Superior temporal gyrus (tissue), 1 donor: ENCODE data around the gene APH1B.
A peak's percentile ranks its signal among the peaks of the same experiment; 100 is the strongest.
"Not testable (repeated sequence)": the region's sequence is repeated elsewhere in the genome, so short reads cannot be mapped to it uniquely, and the experiment has no call there.

Experiments used
- DNase-seq: peaks from one replicate; pipeline ENCODE4 v3.0.0-alpha.2; 2016; ENCODE audit errors: extremely low spot score

APH1B gene

DNA sequence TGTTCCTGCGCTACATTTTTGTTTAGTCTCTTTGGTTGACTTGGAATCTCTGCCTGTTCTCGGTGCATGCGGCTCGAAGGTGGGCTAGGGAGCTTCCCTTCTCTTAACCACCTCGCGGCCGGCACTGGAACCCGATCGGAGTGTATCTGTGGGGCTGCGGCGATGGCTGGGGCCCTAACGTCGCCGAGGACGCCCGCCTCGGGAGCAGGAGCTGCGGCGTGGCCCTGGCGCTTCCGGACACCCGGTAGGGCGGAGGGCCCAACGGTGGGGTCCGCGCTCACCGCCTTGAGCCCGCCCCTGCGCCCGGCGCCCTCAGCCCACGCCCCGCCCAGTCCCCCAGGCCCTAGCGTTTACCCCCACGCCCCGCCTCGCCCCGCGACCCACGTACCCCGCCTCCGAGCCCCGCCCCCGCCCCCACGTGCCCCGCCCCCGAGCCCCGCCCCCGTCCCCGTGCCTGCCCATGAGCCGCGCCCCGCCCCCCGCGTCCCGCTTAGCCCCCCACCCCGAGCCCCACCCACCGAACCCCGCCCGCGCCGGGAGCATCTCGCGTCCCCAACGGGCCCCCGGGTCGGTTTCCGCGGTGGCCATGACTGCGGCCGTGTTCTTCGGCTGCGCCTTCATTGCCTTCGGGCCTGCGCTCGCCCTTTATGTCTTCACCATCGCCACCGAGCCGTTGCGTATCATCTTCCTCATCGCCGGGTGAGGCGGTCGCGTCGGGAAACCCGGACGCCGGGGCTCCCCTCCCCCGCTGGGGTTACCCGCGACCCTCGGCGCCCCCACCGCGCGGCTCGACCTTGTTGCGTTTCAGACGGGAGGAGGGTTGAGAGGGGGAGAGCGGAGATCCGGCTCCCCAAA, at the start of gene APH1B:
APH1B (plus strand) TSS at position 568 of the 855 bp plus-strand sequence; CDS start at position 587, 19 bp downstream.
- peak; percentile 58 for DNase-seq

DNA sequence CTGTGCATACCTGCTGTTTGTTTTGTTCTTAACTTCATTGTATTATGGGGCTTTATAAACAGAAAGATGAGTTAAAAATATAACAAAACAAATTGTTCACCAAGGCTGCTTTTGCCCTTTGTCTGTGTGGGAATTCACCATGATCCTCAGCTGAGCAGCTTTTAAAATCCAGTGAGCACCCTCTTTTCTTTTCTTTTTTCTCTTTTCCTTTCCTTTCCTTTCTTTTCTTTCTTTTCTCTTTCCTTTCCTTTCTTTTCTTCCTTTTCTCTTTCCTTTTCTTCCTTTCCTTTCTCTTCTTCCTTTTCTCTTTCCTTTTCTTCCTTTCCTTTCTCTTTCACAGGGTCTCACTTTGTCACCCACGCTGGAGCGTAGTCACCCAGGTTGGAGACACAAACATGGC, 49.7 kb upstream of the APH1B start:
- no peak for DNase-seq

DNA sequence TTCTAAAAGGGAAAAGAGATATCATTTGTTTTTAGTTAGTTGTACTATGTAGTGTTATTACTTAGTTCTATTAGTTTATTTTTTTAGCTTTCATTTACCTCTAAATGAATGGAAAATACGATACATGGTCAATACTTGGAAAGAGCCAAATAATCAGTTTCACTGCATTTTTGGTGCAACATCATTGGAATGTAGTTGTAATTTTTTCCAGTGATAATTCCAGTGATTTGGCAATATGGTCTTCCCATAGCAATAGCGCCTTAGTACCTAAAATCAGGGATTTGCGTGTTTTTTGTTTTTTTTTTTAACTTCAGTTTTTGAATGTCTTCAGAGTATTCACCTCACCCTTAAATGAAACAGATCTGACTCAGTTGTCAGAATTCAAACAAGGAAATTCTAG, 46.2 kb upstream of the APH1B start:
- no peak for DNase-seq

DNA sequence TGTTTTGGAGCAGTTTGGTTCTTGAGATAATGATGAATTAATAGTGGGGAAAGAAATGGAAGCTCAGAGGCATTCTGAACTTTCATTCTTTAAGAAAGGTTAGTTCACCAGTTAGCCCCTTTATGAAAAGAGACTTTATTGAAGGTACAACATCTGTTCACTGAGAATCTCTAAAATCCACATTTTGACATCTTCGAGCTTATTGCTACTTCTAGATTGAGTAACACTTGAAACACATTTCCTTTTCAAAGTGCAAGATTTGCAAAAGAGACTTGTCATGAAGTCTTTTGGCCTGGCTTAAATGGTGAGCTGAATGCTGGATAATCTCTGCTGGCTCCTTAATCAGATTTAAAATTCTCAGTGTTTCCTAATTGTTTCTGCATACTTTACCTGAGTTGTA, 45.7 kb upstream of the APH1B start:
- no peak for DNase-seq

DNA sequence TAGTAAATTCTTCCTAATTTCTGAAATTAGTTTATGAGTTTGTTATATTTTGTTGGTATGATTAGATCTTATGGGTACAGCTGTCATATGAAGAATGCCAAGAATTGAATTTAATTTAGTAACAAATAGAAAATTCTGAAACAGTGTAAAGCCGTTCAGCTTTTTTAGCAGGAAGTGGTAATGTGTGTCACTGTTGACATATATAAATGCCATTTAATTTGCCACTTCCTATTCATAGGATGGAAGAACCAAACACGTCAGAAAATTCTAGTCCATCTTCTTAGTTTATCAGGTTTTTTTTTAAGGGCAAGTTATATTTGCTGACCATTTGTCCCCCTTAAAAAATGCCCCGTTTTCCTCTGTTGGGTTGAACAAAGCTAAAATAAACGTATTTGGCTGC, 45.0 kb upstream of the APH1B start:
- no peak for DNase-seq

DNA sequence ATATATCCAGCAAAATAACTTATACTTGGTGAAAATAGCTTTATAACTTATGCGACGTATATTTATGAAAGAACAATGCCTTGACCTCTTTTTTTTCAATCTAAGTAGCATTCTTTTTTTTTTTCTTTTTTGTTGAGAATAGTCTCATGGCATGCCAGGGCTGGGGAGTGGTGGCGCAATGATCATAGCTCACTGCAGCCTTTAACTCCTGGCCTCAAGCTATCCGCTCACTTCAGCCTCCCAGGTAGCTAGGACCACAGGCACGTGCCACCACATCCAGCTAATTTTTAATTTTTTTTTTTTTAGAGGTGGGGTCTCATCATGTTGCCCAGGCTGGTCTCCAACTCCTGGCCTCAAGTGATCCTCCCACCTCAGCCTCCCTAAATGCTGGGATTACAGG, 44.5 kb upstream of the APH1B start:
- no peak for DNase-seq

DNA sequence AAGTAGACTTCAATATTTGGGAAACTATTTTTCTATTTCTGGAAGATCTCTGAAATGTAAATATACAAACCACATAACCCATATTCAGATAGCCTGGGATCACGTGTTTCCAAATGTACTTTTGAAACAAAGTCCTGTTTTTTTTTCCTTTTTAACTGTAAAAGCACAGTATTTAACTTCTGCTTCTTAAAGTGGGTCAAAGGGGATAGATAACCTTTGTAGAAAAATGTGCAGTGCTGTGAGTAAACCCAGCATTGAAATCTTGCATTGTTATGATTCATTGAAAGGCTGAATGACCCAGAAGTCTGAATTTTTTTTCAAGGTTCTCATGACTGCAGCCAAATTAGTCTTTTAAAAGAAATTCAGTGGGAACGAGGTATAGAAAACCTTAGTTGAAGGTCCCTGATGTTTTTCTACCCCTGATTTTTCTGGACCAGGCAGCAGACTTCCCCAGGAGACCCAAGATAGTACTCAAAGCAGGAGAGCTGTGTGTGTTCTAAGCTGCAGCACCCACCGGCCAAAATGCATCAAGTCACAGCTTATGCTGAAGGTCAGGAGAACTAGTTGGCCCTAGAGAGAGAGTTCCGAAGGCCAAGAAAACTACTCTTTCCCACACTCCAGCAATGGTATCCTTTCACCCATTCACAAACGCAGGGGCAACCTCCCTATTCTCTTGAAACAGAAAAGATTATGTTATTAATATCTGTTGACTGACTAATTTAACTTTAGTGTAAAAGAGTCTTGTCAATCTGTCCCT, 43.6 kb upstream of the APH1B start:
- DNase-seq, result no peak

DNA sequence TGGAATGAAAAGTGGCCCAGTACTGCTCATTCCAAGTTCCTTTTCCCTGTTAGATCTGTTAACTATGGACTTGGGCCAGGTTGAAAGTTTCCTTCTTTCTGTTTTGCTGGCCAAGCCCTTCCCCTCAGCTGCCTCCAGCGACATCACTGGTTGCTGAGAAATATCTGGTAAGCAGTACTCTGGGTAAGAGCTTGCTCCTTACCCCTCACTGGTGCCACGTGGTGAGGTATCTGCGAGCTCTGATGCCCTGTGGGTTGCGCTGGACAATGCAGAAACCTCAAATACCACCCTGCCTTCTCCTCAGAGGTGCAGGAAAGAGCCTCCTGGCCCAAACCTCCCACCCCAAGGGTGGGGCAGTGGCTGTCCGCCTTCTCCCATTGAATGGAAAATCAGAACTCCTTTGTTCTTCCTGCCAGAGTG, 42.9 kb upstream of the APH1B start:
- no peak for DNase-seq

DNA sequence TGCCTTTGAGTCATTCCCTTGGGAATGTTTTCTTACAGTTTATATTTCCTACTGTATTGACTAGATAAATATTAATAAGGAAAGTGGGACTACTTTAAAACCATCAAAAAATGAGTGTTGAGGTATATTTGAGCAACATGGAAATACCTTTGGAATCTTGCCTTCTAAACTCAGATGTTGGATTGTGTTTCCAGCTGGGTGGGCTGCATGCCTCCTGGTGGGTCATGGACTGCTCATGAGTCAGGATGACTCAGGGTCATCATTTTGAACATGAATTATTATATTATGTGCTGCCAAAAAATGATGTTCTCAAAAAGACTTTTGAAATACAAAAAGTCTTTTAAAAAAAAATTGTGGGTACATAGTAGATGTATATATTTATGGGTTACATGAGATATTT, 41.1 kb upstream of the APH1B start:
- DNase-seq, result no peak

DNA sequence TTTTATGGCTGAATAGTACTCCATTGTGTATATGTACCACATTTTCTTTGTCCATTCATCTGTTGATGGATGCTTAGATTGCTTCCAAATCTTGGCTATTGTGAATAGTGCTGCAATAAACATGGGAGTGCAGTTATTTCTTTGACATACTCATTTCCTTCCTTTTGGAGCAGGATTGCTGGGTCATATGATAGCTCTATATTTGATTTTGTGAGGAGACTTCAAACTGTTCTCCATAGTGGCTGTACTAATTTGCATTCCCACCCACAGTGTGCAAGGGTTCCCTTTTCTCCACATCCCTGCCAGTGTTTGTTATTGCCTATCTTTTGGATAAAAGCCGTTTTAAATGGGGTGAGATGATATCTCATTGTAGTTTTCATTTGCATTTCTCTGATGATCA, 40.3 kb upstream of the APH1B start:
- DNase-seq, result not testable (repeated sequence)

DNA sequence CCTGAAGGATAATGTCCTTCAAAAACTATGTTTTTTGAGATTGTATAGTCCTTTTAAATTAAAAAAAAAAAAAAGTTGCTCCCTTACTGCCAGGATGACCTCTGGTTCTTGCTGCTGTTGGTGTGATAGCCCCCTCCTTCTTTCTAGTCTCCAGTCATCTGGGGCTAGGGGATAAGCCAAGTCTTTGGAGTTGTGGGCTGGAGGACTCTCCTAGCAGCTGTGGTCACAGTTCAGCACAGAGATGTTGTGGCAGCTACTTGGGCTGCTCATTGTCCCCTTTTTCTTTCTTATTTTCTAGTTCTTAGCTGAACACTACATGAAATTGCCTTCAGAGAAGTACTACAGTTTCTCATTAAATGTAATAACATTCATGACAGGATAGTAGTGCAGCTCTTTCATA, 39.2 kb upstream of the APH1B start:
- DNase-seq, result no peak

DNA sequence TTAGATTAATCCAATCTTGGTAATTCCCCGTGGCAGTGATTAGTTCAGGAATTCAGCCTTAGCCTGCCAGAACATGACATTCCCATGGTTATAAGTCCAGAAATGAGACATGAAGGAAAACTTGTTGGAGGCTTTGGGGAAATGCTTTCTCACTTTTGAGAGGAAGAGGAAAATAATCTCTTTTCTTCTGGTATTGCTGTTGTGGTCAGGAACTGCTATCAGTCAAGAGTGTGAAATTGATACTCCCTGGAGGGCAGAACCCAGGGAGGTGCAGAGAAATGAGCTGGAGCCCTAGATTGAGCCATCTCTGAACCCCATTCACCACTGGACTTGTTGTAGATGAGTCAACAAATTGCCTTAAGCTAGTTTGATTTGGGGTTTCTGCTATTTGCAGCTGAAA, 38.6 kb upstream of the APH1B start:
- DNase-seq, result no peak

DNA sequence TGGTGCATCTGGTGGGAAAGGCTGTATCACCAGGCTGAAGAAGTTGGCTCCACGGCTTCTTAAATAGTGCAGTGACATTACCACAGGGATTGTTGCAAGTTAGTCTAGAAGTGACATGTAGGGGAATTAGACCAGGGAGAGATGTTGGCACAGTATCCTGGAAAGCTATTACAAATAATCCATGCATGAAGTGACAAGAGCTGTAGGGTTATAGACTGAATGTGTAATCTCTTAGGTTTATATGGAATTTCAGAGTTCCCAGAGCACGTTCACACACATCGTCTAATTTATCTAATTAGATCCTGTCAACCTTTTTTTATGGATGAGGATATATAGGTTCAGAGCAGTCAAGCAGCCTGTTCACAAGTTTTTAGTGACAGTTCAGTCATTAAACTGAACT, 37.3 kb upstream of the APH1B start:
- no peak for DNase-seq

DNA sequence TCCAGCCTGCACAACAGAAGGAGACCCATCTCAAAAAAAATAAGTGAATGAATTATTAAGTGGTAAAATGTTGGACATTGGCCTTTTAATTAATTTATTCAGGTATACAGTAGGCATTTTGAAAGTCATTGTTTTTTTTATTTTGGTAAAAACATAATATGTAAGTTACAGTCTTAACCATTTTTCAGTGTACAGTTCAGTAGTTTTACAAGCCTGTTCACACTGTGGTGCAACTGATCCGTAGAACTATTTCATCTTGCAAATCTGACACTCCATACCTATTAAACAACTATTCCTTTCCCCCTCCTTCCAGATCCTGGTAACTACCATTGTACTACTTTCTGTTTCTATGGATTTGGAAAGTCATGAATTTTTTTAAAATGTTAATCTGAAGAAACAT, 36.1 kb upstream of the APH1B start:
- DNase-seq, result no peak

DNA sequence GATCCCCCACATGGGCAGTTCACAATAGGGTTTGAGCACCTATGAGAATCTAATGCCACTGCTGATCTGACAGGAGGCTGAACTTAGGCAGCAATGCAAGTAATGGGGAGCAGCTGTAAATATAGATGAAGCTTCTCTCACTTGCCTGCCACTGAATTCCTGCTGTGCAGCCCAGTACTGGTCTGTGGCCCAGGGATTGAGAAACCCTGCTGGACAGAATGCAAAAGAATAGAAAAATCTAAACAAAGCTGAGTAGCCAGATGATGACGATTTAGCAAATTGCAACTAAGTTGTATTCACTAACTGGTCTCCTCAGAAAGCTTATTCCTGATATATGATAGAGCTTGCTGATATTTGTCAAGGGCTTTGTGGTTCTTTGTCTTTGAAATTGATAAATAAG, 34.3 kb upstream of the APH1B start:
- no peak for DNase-seq

DNA sequence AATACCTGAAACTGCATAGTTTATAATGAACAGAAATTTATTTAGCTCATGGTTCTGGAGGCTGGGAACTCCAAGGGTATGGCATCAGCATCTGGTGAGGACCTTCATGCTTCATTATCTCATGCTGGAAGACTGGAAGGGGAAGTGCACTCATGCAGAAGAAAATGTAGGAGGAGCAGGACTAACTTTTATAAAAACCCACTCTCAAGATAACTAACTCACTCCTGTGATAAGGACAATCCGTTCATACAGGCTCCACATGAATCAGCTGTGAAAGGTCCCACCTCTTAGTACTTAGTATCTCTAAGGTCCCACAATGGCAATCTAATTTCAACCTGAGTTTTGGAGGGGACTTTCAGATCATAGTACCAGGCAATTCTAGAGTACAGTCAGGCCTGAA, 33.6 kb upstream of the APH1B start:
- no peak for DNase-seq

DNA sequence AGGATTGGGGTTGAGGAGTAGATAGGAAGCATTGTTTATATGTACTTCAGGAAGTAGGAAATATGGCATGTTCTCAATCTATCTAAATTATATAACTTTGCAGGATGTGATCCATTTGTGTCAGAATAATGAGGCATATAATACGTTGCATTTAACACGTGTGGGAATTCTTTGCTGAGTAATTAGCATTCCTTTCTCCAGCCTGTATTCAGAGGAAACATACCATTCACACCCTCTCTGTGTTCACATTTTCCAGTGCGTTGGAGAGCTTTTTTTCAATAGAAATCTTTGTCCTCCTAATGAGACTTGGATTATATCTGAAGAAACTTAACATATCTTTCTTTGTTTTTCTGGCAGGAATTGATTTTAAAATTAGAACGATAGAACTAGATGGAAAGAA, 33.0 kb upstream of the APH1B start:
- DNase-seq, result no peak

DNA sequence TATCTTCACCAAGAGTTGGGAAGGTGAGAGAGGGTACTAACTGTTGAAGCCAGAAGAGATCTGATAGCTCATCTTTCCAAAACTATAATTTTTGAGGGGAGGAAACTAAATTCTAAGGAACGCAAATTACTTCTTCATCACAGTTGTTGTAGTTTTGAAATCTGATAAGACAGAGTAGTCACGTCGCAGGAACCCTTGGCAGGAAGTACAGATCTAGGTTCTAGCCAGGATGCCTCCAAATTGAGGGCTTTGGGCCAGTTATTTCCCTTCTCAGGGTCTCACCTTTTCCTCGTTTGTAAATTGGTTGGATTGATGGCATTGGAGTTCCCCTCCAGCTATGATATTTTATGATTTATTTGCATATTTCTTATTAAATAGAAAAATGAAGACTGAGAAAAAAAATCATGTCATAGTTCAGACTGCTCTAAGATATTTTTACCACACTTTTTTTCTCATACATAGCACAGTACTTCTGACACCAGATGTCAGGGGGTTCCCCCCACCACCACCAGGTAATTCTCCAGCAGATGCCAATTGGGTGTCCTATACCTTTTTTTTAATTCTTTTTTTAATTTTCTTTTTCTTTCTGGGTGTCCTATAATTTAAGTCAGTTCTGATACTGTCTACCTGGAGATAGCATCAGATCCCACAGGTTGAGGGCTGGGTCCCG, 32.3 kb upstream of the APH1B start:
- DNase-seq, result no peak

DNA sequence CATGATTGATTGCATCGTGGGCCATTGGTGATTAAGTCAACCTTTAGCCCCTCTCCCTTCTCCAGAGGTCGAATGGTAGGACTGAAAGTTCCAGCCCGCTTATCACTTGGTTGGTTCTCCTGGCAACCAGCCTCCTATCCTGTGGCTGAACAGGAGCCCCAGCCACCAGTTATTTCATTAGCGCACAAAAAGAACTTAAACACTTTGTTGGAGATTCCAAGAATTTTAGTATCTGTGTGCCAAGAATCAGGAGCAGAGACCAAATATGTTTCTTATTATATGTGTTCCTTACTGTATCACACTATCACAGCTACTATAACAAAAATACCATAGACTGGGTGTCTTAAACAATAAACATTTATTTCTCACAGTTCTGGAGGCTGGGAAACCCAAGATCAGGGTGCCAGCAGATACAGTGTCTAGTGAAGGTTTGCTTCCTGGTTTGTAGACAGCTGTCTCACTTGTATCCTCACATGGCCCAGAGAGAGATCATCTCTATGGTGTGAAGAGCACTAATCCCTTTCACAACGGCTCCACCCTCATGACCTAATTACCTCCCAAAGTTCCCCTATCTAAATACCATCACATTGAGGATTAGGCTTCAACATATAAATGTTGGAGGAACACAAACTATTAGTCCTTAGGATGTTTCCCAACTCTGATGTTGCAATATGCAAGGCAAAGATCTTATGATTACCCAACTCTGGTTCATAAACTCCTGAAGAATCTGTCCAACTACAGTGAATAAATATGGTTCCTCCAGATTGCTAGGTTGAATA, 30.5 kb upstream of the APH1B start:
- no peak for DNase-seq

DNA sequence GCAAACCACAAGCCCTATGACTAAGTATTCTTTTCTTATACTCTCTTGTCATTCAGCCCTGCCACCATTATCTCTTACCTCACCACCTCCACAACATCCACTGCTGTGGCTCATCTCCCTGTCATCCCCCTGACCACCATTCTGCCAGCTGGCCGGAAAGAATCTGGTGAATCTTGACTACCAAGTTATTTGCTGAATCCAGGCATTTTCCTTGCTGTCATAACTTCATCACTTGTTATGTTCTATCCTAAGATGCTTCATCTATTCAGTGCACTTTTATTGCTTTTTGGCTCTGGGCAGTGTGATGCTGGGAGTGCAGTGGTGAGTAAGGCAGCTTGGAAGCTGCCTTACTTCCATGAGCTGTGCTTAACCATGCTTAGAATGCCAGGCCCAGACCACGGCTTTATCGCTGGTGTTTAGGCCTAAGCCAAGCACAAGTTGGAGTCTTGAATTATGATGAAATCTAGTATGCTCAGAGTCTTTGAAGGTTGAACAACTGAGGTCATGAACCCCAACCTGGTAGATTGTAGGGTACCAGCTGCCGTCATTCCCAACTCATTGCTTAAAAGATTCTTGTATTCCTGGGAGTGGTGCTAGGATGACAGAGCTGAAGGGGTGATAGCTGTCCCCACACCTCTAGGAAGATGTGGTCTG, 27.0 kb upstream of the APH1B start:
- DNase-seq, result no peak

DNA sequence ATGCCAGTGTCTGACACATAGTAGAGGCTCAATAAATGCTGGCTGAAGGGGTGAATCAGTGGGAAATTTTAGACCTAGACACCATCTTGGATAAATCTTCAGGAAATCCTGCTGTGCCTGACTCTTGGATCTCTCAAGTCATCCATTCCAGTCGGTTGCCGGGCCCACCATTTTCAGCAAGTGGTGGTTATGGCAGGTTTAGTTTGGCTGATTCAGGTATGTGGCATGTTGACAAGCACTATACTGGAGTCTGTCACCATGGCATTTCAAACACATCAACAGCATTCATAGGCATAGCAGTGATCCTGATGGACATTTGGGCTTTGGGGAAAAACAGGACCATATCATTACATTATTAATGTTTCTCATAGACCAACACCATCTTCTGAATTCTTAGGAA, 25.7 kb upstream of the APH1B start:
- DNase-seq, result no peak
